ENCODE data around the gene HOXD11. TPM values are rescaled to one million over a fixed set of nuclear protein-coding genes. Genes with fewer than 3 reads are reported as not detected.

The HOXD11 gene
- total and polyA plus RNA-seq, 9 of the 15 experiments (the other 6 are each of a cell fraction or from before 2014, with no cell fraction given), result not detected

DNA sequence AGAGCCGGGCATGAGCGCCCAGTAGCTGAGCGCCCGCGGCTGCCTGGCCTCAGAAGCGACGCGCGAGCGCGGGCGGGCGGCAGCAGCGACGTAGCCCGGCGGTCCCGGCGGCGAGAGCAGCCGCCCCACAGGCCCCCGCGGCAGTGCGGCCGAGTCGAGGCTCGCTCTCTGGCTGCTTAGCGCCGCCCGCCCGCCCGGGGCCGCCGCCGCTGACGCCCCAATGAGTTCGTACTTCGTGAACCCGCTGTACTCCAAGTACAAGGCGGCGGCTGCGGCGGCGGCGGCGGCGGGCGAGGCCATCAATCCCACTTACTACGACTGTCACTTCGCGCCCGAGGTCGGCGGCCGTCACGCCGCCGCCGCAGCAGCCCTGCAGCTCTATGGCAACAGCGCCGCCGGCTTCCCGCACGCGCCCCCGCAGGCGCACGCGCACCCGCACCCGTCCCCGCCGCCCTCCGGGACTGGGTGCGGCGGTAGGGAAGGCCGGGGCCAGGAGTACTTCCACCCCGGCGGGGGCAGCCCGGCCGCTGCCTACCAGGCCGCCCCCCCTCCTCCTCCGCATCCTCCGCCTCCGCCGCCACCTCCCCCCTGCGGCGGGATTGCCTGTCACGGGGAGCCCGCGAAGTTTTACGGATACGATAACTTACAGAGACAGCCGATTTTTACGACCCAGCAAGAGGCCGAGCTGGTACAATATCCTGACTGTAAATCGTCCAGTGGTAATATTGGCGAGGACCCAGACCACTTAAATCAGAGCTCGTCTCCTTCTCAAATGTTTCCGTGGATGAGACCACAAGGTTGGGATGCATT lies 23.3 kb downstream of the HOXD11 start:
- intact Hi-C loops (cut with micrococcal nuclease) (no loop called here), in situ Hi-C loops (cut with MboI) (loop anchor here (25.0 kb wide), 2 partner anchors 682 to 1632 kb away; no protein-coding TSS in a partner anchor)
- no peak overlapping the region for H3K27ac ChIP-seq (ENCODE audit: extremely low read depth, low read depth, low read length)
- FAIRE-seq, result no peak
- DNase-seq (ENCODE audit: extremely low read depth in 1 of 4, low spot score in 3 of 4), result peak; percentile 49 to 66 (median 61)
- BruUV-seq (replicated peaks), result no TSS peak
- ChIA-PET CTCF (ENCODE audit: low intra/inter-chr PET ratio) (no interaction called here), POLR2A (no interaction called here)
- no peaks in the 10 kb centered on the region for H3K9me3 ChIP-seq (replicated peaks; ENCODE audit: control insufficient read depth, insufficient read depth, low read depth, low read length)
- no peaks in the 10 kb centered on the region for H3K79me2 ChIP-seq (ENCODE audit: control insufficient read depth, insufficient read depth, low read length)
- H3K4me3 ChIP-seq, result peak overlapping the region; percentile 27
- H3K4me2 ChIP-seq (ENCODE audit: insufficient read depth, low read length), result peak overlapping the region; percentile 29
- peak; percentile 80 for ATAC-seq
- WGBS (ENCODE audit: insufficient coverage, low coverage, missing lambda C conversion rate), result under 1% methylated on average over 46 of the region's 100 CpGs
- 0 out of 2 replicates have a peak, but pooled peaks cover 5% of the 10 kb centered on the region for H4K20me1 ChIP-seq (replicated peaks; ENCODE audit: control insufficient read depth, insufficient read depth, low read length)
- H3K4me1 ChIP-seq (replicated peaks in 1 of 2; ENCODE audit: control insufficient read depth in 2 of 2, insufficient read depth in 2 of 2, low read length in 2 of 2), result peaks cover 0 to 21% of the 10 kb centered on the region in 2 experiments; a peak in 2 of 5 replicates
- H3K9me1 ChIP-seq (ENCODE audit: control insufficient read depth, insufficient read depth, low read length), result no peaks in the 10 kb centered on the region
- peaks cover 46 to 63% of the 10 kb centered on the region in 2 experiments for H3K27me3 ChIP-seq (ENCODE audit: control insufficient read depth in 2 of 2, insufficient read depth in 2 of 2, low read length in 2 of 2)
- H3K36me3 ChIP-seq (ENCODE audit: control insufficient read depth, insufficient read depth, low read length), result no peaks in the 10 kb centered on the region
- peak overlapping the region; percentile 28; the same call in 1 of the 2 replicates for H2AFZ ChIP-seq (ENCODE audit: low read depth, low read length)
- peak overlapping the region in 1 of 2 experiments; percentile 62; a peak in 2 of 4 replicates for H3K9ac ChIP-seq (ENCODE audit: insufficient read depth in 1 of 2, low read depth in 2 of 2, low read length in 2 of 2)
- TF ChIP-seq BHLHE40 (IDR thresholded peaks at IDR 0.05; ENCODE audit: low read length) (0 out of 2 replicates have a peak, but pooled peaks have one; percentile 3), SMARCA5 (IDR thresholded peaks at IDR 0.05) (no peak), KLF6 (CRISPR knock-in tag; IDR thresholded peaks at IDR 0.05; ENCODE audit: borderline replicate concordance) (no peak), FUS (optimal IDR thresholded peaks at IDR 0.05; ENCODE audit: low read depth, low read length) (no peak), SMAD4 (CRISPR knock-in tag; conservative IDR thresholded peaks at IDR 0.05) (0 out of 2 replicates have a peak, but pooled peaks have one; percentile 58), POLR2H (tag; IDR thresholded peaks at IDR 0.05; ENCODE audit: low read depth) (no peak), ATF7 (IDR thresholded peaks at IDR 0.05) (0 out of 2 replicates have a peak, but pooled peaks have one; percentile 14), IRF9 (tag; IDR thresholded peaks at IDR 0.05) (no peak), GTF2F1 (IDR thresholded peaks at IDR 0.05; ENCODE audit: low read depth, low read length) (no peak), ETV6 (IDR thresholded peaks at IDR 0.05; ENCODE audit: borderline replicate concordance in 1 of 2, low read depth in 2 of 2, low read length in 1 of 2) (no peak), ETV6 (CRISPR knock-in tag; IDR thresholded peaks at IDR 0.05; ENCODE audit: borderline replicate concordance) (no peak), STAG1 (CRISPR knock-in tag; IDR thresholded peaks at IDR 0.05; ENCODE audit: borderline replicate concordance) (no peak), NRF1 (conservative IDR thresholded peaks at IDR 0.05 in 1 of 2, IDR thresholded peaks at IDR 0.05 in 1 of 2) (peak; percentile 86 to 87), MITF (IDR thresholded peaks at IDR 0.05) (0 out of 2 replicates have a peak, but pooled peaks have one; percentile 28), RBM25 (IDR thresholded peaks at IDR 0.05; ENCODE audit: low read depth, low read length, severe bottlenecking) (no peak), CXXC5 (CRISPR knock-in tag; IDR thresholded peaks at IDR 0.05) (peak; percentile 80), POLR2AphosphoS5 (IDR thresholded peaks at IDR 0.05; ENCODE audit: control insufficient read depth, insufficient read depth, low read depth, low read length) (no peak)
- TF ChIP-seq, protein P1, sequence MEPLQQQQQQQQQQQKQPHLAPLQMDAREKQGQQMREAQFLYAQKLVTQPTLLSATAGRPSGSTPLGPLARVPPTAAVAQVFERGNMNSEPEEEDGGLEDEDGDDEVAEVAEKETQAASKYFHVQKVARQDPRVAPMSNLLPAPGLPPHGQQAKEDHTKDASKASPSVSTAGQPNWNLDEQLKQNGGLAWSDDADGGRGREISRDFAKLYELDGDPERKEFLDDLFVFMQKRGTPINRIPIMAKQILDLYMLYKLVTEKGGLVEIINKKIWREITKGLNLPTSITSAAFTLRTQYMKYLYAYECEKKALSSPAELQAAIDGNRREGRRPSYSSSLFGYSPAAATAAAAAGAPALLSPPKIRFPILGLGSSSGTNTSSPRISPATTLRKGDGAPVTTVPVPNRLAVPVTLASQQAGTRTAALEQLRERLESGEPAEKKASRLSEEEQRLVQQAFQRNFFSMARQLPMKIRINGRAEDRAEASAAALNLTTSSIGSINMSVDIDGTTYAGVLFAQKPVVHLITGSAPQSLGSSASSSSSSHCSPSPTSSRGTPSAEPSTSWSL (CRISPR knock-in tag; IDR thresholded peaks at IDR 0.05; ENCODE audit: borderline replicate concordance), result no peak

Data from K562 (cell line).